Pancreas (tissue), 10 donors: ENCODE results near the gene POLR3K. TPM values are rescaled to one million over a fixed set of nuclear protein-coding genes. Genes with fewer than 3 reads are reported as not detected.
"Not testable (repeated sequence)": the region's sequence is repeated elsewhere in the genome, so short reads cannot be mapped to it uniquely, and the experiment has no call there.

Source experiments
- ATAC-seq, 4 donors: fragments of 200-7000 bp; cut with Tn5 transposase; one replicate each; pipeline versions ENCODE4 v1.8.0 to v1.9.1; 2020; ENCODE audit warnings: mild to moderate bottlenecking in 4 of 4, moderate library complexity in 4 of 4
- DNase-seq, 6 donors: peaks; one replicate each; pipeline ENCODE4 v3.0.0-alpha.2; 2020
- FAIRE-seq: peaks from 2 replicates; lab custom pipeline; 2012; peaks lifted over from hg19 to GRCh38; lab: Jason Lieb, UNC
- H3K27ac ChIP-seq, 4 donors: fragments of 200-600 bp; sonication (generic); 1 replicate in 3 of 4; 2 replicates in 1 of 4; pipeline versions ENCODE4 v1.5.0 to v1.8.0; 2020
- H3K27me3 ChIP-seq, 4 donors: fragments of 200-600 bp; one replicate each; pipeline ENCODE4 v1.8.0; 2021
- H3K36me3 ChIP-seq, 3 donors: fragments of 200-600 bp; sonication (generic) in 1 of 3; one replicate each; pipeline versions ENCODE4 v1.5.0 to v1.8.0; 2020 to 2021
- H3K4me1 ChIP-seq, 3 donors: fragments of 200-600 bp; one replicate each; pipeline ENCODE4 v1.8.0; 2021
- H3K4me3 ChIP-seq, 4 donors: fragments of 200-600 bp; sonication (generic) in 2 of 4; one replicate each; pipeline versions ENCODE4 v1.5.0 to v1.8.0; 2020 to 2021
- H3K9me3 ChIP-seq, 4 donors: fragments of 200-600 bp; one replicate each; pipeline ENCODE4 v1.8.0; 2021
- WGBS, 2 donors: extraction: QIAGEN DNeasy Blood & Tissue Kit; methylation state at CpG; one replicate each; pipeline ENCODE4 v1.1.7; 2013; 5-methylcytosine and 5-hydroxymethylcytosine counted together
- intact Hi-C, 3 donors: fragments of 100-400 bp; cut with DNase I; formaldehyde crosslinking; loops; one replicate each; pipeline versions ENCODE4 v1.11.1 to v1.14.2; 2022
- microRNA-seq, 2 donors: library from miRNA; unstranded; fragments of <30 nt; microRNA quantifications; one replicate each; pipeline versions ENCODE4 to v1.1.0, GENCODE V29; 2019 to 2020
- polyA plus RNA-seq, 2 donors: library from polyadenylated mRNA; stranded (reverse); fragments of 200-250 nt; gene quantifications; one replicate each; pipeline ENCODE4 v1.2.3, GENCODE V29; 2013
- total RNA-seq, 6 donors: library from RNA; stranded (reverse); fragmentation: NEBNext Ultra II Directional in 4 of 6; extraction: Animal tissue kit (Norgen Biotek cat#: 25700) in 4 of 6; gene quantifications; one replicate each; pipeline versions ENCODE4 v1.2.1 to v1.2.4, GENCODE V29; 2021 to 2023
- TF ChIP-seq, protein P1 (sequence below), 4 donors: fragments of 200-600 bp; sonication (generic) in 3 of 4; IDR thresholded peaks; one replicate each; pipeline versions ENCODE4 v1.5.0 to v1.8.0; 2021; ENCODE audit warnings: antibody characterized with exemption in 4 of 4
- donor health status: healthy with polysubstance abuse.
- donor health status: DM: no; HTN: no; CAD: no; lungs with moderate emphysema.
- donor health status: DM: no; HTN: no; CAD: no.
- donor health status: control.
- donor health status: control.
- donor health status: Bipolar disorder and iron deficiency.
- donor health status: DM: yes; HTN: yes; CAD: no.
- donor health status: DM: no; HTN: no; CAD: no.
- donor health status: DM: no; HTN: no; CAD: no.
- donor health status: DM: yes; HTN: yes; CAD: no.

The POLR3K gene
- total and polyA plus RNA-seq, 8 donors, result 2.8 to 5.3 (median 4.1) TPM

DNA sequence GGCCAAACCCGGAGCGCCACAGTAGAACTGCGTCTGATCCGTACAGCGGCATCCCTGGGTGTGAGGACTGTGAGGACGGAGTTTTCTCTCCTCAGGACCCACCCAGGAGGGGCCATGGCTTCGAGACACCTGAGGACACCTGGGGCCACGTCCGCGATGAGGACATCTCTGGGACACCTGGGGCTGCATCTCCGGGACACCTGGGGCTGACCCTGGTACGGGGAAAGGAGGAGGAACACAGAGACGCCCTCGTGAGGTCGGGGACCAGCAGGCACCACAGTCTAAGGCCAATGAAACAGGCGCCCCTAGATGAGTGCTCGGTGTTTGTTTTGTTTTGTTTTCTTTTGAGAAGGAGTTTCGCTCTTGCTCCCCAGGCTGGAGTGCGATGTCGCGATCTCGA lies 29.3 kb downstream of the POLR3K start:
- H3K27me3 ChIP-seq, H3K36me3 ChIP-seq, H3K4me3 ChIP-seq, H3K27ac ChIP-seq, H3K4me1 ChIP-seq, FAIRE-seq, DNase-seq, intact Hi-C loops, H3K9me3 ChIP-seq: not testable (repeated sequence)
- 80 to 87% methylated on average over 13 to 17 of the region's 22 CpGs for WGBS, 2 donors
- peak in 1 of 4 donors; percentile 5 for ATAC-seq

DNA sequence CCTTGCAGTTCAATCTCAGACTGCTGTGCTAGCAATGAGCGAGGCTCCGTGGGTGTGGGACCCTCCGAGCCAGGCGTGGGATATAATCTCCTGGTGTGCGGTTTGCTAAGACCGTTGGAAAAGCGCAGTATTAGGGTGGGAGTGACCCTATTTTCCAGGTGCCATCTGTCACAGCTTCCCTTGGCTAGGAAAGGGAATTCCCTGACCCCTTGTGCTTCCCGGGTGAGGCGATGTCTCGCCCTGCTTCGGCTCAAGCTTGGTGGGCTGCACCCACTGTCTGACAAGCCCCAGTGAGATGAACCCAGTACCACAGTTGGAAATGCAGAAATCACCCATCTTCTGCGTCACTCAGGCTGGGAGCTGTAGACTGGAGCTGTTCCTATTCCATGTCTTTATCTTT lies 32.5 kb downstream of the POLR3K start:
- H3K27ac ChIP-seq, H3K4me3 ChIP-seq, FAIRE-seq, H3K36me3 ChIP-seq, H3K9me3 ChIP-seq, DNase-seq, H3K4me1 ChIP-seq, ATAC-seq, intact Hi-C loops, H3K27me3 ChIP-seq: not testable (repeated sequence)
- WGBS, 2 donors, result 79 to 86% methylated on average over 12 of the region's 12 CpGs

DNA sequence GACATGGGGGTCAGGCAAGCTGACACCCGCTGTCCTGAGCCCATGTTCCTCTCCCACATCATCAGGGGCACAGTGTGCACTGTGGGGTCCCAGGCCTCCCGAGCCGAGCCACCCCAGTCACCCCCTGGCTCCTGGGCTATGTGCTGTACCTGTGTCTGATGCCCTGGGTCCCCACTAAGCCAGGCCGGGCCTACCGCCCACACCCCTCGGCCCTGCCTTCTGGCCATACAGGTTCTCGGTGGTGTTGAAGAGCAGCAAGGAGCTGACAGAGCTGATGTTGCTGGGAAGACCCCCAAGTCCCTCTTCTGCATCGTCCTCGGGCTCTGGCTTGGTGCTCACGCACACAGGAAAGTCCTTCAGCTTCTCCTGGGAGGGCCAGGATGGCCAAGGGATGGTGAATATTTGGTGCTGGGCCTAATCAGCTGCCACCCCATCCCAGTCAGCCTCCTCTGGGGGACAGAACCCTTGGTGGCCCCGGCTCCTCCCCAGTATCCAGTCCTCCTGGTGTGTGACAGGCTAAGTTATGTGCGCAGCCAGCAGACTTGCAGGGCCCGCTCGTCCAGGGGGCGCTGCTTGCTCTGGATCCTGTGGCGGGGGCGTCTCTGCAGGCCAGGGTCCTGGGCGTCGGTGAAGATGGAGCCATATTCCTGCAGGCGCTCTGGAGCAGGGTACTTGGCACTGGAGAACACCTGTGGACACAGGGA lies 36.2 kb downstream of the POLR3K start:
- H3K9me3 ChIP-seq, H3K4me3 ChIP-seq, H3K27me3 ChIP-seq, H3K27ac ChIP-seq, H3K4me1 ChIP-seq, DNase-seq, ATAC-seq, FAIRE-seq, H3K36me3 ChIP-seq, intact Hi-C loops: not testable (repeated sequence)
- WGBS, 2 donors, result 82 to 91% methylated on average over 11 to 19 of the region's 20 CpGs

DNA sequence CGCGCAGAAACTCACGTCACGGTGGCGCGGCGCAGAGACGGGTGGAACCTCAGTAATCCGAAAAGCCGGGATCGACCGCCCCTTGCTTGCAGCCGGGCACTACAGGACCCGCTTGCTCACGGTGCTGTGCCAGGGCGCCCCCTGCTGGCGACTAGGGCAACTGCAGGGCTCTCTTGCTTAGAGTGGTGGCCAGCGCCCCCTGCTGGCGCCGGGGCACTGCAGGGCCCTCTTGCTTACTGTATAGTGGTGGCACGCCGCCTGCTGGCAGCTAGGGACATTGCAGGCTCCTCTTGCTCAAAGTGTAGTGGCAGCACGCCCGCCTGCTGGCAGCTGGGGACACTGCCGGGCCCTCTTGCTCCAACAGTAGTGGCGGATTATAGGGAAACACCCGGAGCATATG lies 42.6 kb downstream of the POLR3K start:
- TF ChIP-seq, protein P1, sequence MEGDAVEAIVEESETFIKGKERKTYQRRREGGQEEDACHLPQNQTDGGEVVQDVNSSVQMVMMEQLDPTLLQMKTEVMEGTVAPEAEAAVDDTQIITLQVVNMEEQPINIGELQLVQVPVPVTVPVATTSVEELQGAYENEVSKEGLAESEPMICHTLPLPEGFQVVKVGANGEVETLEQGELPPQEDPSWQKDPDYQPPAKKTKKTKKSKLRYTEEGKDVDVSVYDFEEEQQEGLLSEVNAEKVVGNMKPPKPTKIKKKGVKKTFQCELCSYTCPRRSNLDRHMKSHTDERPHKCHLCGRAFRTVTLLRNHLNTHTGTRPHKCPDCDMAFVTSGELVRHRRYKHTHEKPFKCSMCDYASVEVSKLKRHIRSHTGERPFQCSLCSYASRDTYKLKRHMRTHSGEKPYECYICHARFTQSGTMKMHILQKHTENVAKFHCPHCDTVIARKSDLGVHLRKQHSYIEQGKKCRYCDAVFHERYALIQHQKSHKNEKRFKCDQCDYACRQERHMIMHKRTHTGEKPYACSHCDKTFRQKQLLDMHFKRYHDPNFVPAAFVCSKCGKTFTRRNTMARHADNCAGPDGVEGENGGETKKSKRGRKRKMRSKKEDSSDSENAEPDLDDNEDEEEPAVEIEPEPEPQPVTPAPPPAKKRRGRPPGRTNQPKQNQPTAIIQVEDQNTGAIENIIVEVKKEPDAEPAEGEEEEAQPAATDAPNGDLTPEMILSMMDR (IDR thresholded peaks at IDR 0.05), result peak; percentile 30 to 41 (median 35)
- H3K4me1 ChIP-seq, H3K4me3 ChIP-seq, FAIRE-seq, H3K9me3 ChIP-seq, H3K27me3 ChIP-seq, intact Hi-C loops, H3K36me3 ChIP-seq, H3K27ac ChIP-seq: not testable (repeated sequence)
- ATAC-seq, result peak in 1 of 4 donors; percentile 27
- WGBS, 2 donors, result 13 to 19% methylated on average over 7 to 8 of the region's 27 CpGs
- peak; percentile 86 to 96 (median 96) for DNase-seq

DNA sequence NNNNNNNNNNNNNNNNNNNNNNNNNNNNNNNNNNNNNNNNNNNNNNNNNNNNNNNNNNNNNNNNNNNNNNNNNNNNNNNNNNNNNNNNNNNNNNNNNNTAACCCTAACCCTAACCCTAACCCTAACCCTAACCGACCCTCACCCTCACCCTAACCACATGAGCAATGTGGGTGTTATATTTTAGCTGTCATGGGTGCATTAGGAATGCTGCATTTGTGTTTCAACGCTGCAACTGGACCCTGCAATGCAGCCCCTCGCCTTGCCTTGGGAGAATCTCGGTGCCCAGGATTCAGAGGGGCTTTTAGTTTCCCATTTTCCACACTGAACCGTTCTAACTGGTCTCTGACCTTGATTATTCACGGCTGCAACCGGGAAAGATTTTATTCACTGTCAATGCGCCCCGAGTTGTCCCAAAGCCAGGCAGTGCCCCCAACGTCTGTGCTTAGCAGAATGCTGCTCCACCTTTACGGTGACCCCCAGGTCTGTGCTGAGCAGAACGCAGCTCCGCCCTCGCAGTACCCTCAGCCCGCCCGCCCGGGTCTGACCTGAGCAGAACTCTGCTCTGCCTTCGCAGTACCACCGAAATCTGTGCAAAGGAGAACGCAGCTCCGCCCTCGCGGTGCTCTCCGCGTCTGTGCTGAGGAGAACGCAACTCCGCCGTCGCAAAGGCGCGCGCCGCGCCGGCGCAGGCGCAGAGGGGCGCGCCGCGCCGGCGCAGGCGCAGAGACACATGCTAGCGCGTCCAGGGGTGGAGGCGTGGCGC lies 43.3 kb downstream of the POLR3K start:
- intact Hi-C loops, result no loop called here
- peak; percentile 89 to 92 (median 91) for ATAC-seq
- 60 to 67% methylated on average over 39 to 48 of the region's 48 CpGs for WGBS, 2 donors

More for the DNA sequence above, 43.3 kb downstream of the POLR3K start:
- H3K9me3 ChIP-seq, result no peaks in the 10 kb centered on the region
- no peaks in the 10 kb centered on the region for H3K36me3 ChIP-seq
- H3K27me3 ChIP-seq, result no peaks in the 10 kb centered on the region
- no peak overlapping the region for H3K27ac ChIP-seq
- TF ChIP-seq, protein P1 (IDR thresholded peaks at IDR 0.05), result no peak
- no peak for FAIRE-seq
- H3K4me3 ChIP-seq, result no peak overlapping the region
- no peaks in the 10 kb centered on the region for H3K4me1 ChIP-seq
- DNase-seq, result peak in 2 of 6 donors; percentile 39 to 74

Small RNAs within 50 kb of the gene (microRNA-seq; reads per million reads assigned to microRNA genes)
- 0 reads per million in 2 donors for gene MIR6859-4

Other genes starting within 250 kb of the POLR3K start
- gene SNRNP25, start 220 bp upstream of the POLR3K start, total RNA-seq, result 1 to 10 TPM; 6.8 to 9.2 (median 7.8) TPM
- gene SNRNP25, start 220 bp upstream of the POLR3K start, polyA plus RNA-seq, result 10 to 100 TPM; 17.1 to 17.3 TPM
- 10 to 100 TPM in 5 of 6 donors, 1 to 10 TPM in 1; 7.3 to 24.0 (median 11.2) TPM for gene RHBDF1, start 19.0 kb upstream of the POLR3K start, total RNA-seq
- gene RHBDF1, start 19.0 kb upstream of the POLR3K start, polyA plus RNA-seq, result 10 to 100 TPM; 54.1 to 56.3 TPM
- 10 to 100 TPM; 19.2 to 28.3 (median 24.4) TPM for gene MPG, start 24.6 kb upstream of the POLR3K start, total RNA-seq
- gene MPG, start 24.6 kb upstream of the POLR3K start, polyA plus RNA-seq, result 10 to 100 TPM; 48.4 to 62.5 TPM
- 10 to 100 TPM in 5 of 6 donors, 1 to 10 TPM in 1; 8.6 to 16.4 (median 13.3) TPM for gene NPRL3, start 85.1 kb upstream of the POLR3K start, total RNA-seq
- 10 to 100 TPM; 18.9 to 25.2 TPM for gene NPRL3, start 85.1 kb upstream of the POLR3K start, polyA plus RNA-seq
- under 1 TPM in 1 of 6 donors, not detected in 5; 0.35 TPM for gene HBZ, start 99.0 kb upstream of the POLR3K start, total RNA-seq
- gene HBZ, start 99.0 kb upstream of the POLR3K start, polyA plus RNA-seq, result not detected
- not detected for gene HBM, start 112.4 kb upstream of the POLR3K start, total RNA-seq
- gene HBM, start 112.4 kb upstream of the POLR3K start, polyA plus RNA-seq, result not detected
- gene HBA2, start 119.3 kb upstream of the POLR3K start, total RNA-seq, result 10 to 100 TPM in 2 of 6 donors, 1 to 10 TPM in 4; 1.1 to 39.5 (median 3.7) TPM
- 1 to 10 TPM; 3.7 to 6.1 TPM for gene HBA2, start 119.3 kb upstream of the POLR3K start, polyA plus RNA-seq
- gene HBA1, start 123.1 kb upstream of the POLR3K start, total RNA-seq, result 10 to 100 TPM in 3 of 6 donors, 1 to 10 TPM in 3; 1.9 to 51.7 (median 7.0) TPM
- 1 to 10 TPM in 1 of 2 donors, under 1 TPM in 1; 0.85 to 4.2 TPM for gene HBA1, start 123.1 kb upstream of the POLR3K start, polyA plus RNA-seq
- gene HBQ1, start 126.9 kb upstream of the POLR3K start, total RNA-seq, result under 1 TPM in 1 of 6 donors, not detected in 5; 0.32 TPM
- not detected for gene HBQ1, start 126.9 kb upstream of the POLR3K start, polyA plus RNA-seq
- 10 to 100 TPM; 20.6 to 54.4 (median 31.8) TPM for gene LUC7L, start 175.8 kb upstream of the POLR3K start, total RNA-seq
- gene LUC7L, start 175.8 kb upstream of the POLR3K start, polyA plus RNA-seq, result 100 to 1,000 TPM; 273 to 333 TPM
- 10 to 100 TPM; 34.2 to 51.2 (median 39.7) TPM for gene FAM234A, start 181.2 kb upstream of the POLR3K start, total RNA-seq
- 10 to 100 TPM; 39.1 to 49.7 TPM for gene FAM234A, start 181.2 kb upstream of the POLR3K start, polyA plus RNA-seq
- gene RGS11, start 222.3 kb upstream of the POLR3K start, total RNA-seq, result 10 to 100 TPM in 1 of 6 donors, 1 to 10 TPM in 5; 4.5 to 14.0 (median 8.0) TPM
- gene RGS11, start 222.3 kb upstream of the POLR3K start, polyA plus RNA-seq, result 10 to 100 TPM; 42.9 to 47.2 TPM
- 10 to 100 TPM in 5 of 6 donors, 1 to 10 TPM in 1; 5.6 to 62.8 (median 50.7) TPM for gene ARHGDIG, start 227.0 kb upstream of the POLR3K start, total RNA-seq
- gene ARHGDIG, start 227.0 kb upstream of the POLR3K start, polyA plus RNA-seq, result 100 to 1,000 TPM in 1 of 2 donors, 10 to 100 TPM in 1; 35.6 to 165 TPM
- gene PDIA2, start 229.6 kb upstream of the POLR3K start, total RNA-seq, result 1,000 to 10,000 TPM in 3 of 6 donors, 100 to 1,000 TPM in 2, 10 to 100 TPM in 1; 13.0 to 1,352 (median 889) TPM
- gene PDIA2, start 229.6 kb upstream of the POLR3K start, polyA plus RNA-seq, result 1,000 to 10,000 TPM; 1,758 to 3,084 TPM